Smooth muscle cell (in vitro differentiated cells): Measurements from ENCODE around the gene CHPF2. TPM values are rescaled to one million over a fixed set of nuclear protein-coding genes. Genes with fewer than 3 reads are reported as not detected.

Source experiments
- DNase-seq: peaks from one replicate; lab custom pipeline; 2025; ENCODE audit not compliant: unreplicated experiment; lab: John Stamatoyannopoulos, UW
- H2AFZ ChIP-seq: fragments of 200-600 bp; sonication (generic); 2 replicates; pipeline ENCODE4 v1.6.0; 2016; ENCODE audit warnings: antibody characterized with exemption, low read depth, mild to moderate bottlenecking
- H3F3A ChIP-seq: fragments of 200-600 bp; sonication (generic); 2 replicates; pipeline ENCODE4 v1.6.0; 2017; ENCODE audit warnings: antibody characterized with exemption, low read depth
- H3K27ac ChIP-seq: fragments of 200-600 bp; sonication (generic); 2 replicates; pipeline ENCODE4 v1.5.1; 2016; ENCODE audit warnings: low read depth, mild to moderate bottlenecking
- H3K27me3 ChIP-seq: fragments of 200-600 bp; sonication (generic); 2 replicates; pipeline ENCODE4 v1.6.1; 2016; ENCODE audit warnings: low read depth, mild to moderate bottlenecking
- H3K36me3 ChIP-seq: fragments of 200-600 bp; sonication (generic); 2 replicates; pipeline ENCODE4 v1.5.1; 2016; ENCODE audit warnings: low read depth
- H3K4me1 ChIP-seq: fragments of 200-600 bp; sonication (generic); 2 replicates; pipeline ENCODE4 v1.5.1; 2016; ENCODE audit warnings: low read depth
- H3K4me2 ChIP-seq: fragments of 200-600 bp; sonication (generic); 2 replicates; pipeline ENCODE4 v1.6.0; 2016; ENCODE audit warnings: mild to moderate bottlenecking
- H3K4me3 ChIP-seq: fragments of 200-600 bp; sonication (generic); 2 replicates; pipeline ENCODE4 v1.5.1; 2016; ENCODE audit warnings: mild to moderate bottlenecking
- H3K79me2 ChIP-seq: fragments of 200-600 bp; sonication (generic); 2 replicates; pipeline ENCODE4 v1.6.0; 2016; ENCODE audit warnings: low read depth, mild to moderate bottlenecking
- H3K9ac ChIP-seq: fragments of 200-600 bp; sonication (generic); 2 replicates; pipeline ENCODE4 v1.6.0; 2016; ENCODE audit warnings: low read depth
- H3K9me3 ChIP-seq: fragments of 200-600 bp; sonication (generic); replicated peaks from 2 replicates; pipeline ENCODE4 v1.5.1; 2016; ENCODE audit warnings: low read depth
- H4K20me1 ChIP-seq: fragments of 200-600 bp; sonication (generic); 2 replicates; pipeline ENCODE4 v1.6.0; 2016; ENCODE audit warnings: low read depth
- WGBS: methylation state at CpG from one replicate; pipeline ENCODE4 v1.1.7; 2016; ENCODE audit warnings: low lambda C conversion rate; 5-methylcytosine and 5-hydroxymethylcytosine counted together
- polyA plus RNA-seq: library from polyadenylated mRNA; unstranded; fragments of >200 nt; fragmentation: Nextera tagmentation; extraction: Ambion mirVana; gene quantifications from 2 replicates; pipeline ENCODE4 v1.2.1, GENCODE V29; 2016
- total RNA-seq: library from RNA; depleted of rRNA; stranded (reverse); fragments of >200 nt; gene quantifications from 2 replicates; pipeline ENCODE4 v1.2.3, GENCODE V29; 2014
- TF ChIP-seq, protein P1 (sequence below): fragments of 200-600 bp; sonication (generic); IDR thresholded peaks from 2 replicates; pipeline ENCODE4 v1.5.1; 2017; ENCODE audit warnings: borderline replicate concordance, mild to moderate bottlenecking, antibody characterized with exemption; ENCODE audit not compliant: insufficient read depth, poor library complexity, severe bottlenecking

The CHPF2 gene
- total and polyA plus RNA-seq, 2 experiments from 2014 or later = 42.3 to 70.8 TPM

GRCh38 chr7:151231080-151231479, 1.2 kb upstream of the CHPF2 start:
- TF ChIP-seq, protein P1, sequence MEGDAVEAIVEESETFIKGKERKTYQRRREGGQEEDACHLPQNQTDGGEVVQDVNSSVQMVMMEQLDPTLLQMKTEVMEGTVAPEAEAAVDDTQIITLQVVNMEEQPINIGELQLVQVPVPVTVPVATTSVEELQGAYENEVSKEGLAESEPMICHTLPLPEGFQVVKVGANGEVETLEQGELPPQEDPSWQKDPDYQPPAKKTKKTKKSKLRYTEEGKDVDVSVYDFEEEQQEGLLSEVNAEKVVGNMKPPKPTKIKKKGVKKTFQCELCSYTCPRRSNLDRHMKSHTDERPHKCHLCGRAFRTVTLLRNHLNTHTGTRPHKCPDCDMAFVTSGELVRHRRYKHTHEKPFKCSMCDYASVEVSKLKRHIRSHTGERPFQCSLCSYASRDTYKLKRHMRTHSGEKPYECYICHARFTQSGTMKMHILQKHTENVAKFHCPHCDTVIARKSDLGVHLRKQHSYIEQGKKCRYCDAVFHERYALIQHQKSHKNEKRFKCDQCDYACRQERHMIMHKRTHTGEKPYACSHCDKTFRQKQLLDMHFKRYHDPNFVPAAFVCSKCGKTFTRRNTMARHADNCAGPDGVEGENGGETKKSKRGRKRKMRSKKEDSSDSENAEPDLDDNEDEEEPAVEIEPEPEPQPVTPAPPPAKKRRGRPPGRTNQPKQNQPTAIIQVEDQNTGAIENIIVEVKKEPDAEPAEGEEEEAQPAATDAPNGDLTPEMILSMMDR = no peak

DNA sequence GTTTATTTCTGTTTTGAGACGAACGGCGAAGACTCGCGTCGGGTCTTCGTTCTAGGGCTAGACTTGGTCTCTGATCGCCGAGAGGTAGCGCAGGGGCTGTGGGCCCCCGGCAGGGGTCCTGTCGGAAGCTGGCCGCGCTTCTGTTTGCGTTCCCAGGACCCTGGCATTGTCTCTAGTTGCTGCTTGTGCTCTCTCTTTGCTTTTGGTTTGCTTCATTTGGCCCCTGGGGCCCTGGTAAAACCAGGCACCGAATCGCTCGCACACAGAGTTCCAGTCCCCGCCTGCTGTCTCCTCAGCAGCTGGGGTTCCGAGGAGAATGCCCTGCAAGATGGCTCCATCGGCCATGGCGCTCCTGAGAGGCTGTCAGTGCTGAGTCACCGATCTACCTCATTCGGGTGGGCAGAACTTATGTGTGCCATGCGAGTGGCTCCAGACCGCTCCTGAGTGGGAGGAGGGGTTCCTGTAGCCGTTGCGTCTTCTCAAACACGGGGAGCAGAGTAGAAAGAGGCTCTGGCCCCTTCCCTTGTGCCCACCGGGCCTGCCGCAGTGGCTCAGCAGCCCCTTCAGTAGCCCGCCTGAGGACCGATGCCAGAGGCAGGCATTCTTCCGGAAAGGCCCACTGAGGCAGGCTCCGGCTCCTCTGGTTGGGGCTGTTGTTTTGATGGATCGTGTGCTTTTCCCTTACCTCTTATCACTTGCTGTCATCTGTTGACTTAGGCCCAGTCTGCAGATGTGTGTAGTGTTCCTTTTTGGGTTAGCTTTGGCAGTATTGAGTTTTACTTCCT, 826 bp downstream of the CHPF2 start:
- H3K9me3 ChIP-seq = no peaks in the 10 kb centered on the region
- H3K4me3 ChIP-seq = peak overlapping the region; percentile 81
- H3K27me3 ChIP-seq = no peaks in the 10 kb centered on the region
- peak overlapping the region; percentile 80 for H3K27ac ChIP-seq
- no peaks in the 10 kb centered on the region for H3F3A ChIP-seq
- no peak overlapping the region for H2AFZ ChIP-seq
- 14% methylated on average over 36 of the region's 36 CpGs for WGBS
- H3K9ac ChIP-seq = peak overlapping the region; percentile 91
- H3K79me2 ChIP-seq = peaks cover 43% of the 10 kb centered on the region
- no peaks in the 10 kb centered on the region for H3K36me3 ChIP-seq
- peak overlapping the region; percentile 85 for H3K4me2 ChIP-seq
- no peak for DNase-seq
- TF ChIP-seq, protein P1 = no peak
- H3K4me1 ChIP-seq = peaks cover 20% of the 10 kb centered on the region
- peaks cover 50% of the 10 kb centered on the region for H4K20me1 ChIP-seq

More at GRCh38 chr7:151231080-151231479, 1.2 kb upstream of the CHPF2 start:
- Histone ChIP-seq H3K27ac (no peak overlapping the region), H3K36me3 (no peaks in the 10 kb centered on the region), H3K79me2 (peaks cover 48% of the 10 kb centered on the region), H3K4me1 (peaks cover 27% of the 10 kb centered on the region), H3K9ac (no peak overlapping the region), H3K4me3 (no peak overlapping the region), H3F3A (no peaks in the 10 kb centered on the region), H2AFZ (no peak overlapping the region), H4K20me1 (peaks cover 29% of the 10 kb centered on the region), H3K27me3 (no peaks in the 10 kb centered on the region), H3K4me2 (peak overlapping the region; percentile 85), H3K9me3 (no peaks in the 10 kb centered on the region)
- no peak for DNase-seq
- 18% methylated on average over 1 of the region's 1 CpG for WGBS

DNA sequence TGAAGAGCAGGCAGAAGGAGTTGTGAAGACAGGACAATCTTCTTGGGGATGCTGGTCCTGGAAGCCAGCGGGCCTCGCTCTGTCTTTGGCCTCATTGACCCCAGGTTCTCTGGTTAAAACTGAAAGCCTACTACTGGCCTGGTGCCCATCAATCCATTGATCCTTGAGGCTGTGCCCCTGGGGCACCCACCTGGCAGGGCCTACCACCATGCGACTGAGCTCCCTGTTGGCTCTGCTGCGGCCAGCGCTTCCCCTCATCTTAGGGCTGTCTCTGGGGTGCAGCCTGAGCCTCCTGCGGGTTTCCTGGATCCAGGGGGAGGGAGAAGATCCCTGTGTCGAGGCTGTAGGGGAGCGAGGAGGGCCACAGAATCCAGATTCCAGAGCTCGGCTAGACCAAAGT, 1.5 kb downstream of the CHPF2 start:
- H3K9ac ChIP-seq = peak overlapping the region; percentile 48
- DNase-seq = no peak
- TF ChIP-seq, protein P1 = no peak
- peak overlapping the region; percentile 81 for H3K4me3 ChIP-seq
- peak overlapping the region; percentile 64 for H3K27ac ChIP-seq
- H3K27me3 ChIP-seq = no peaks in the 10 kb centered on the region
- H3K4me2 ChIP-seq = peak overlapping the region; percentile 85
- no peaks in the 10 kb centered on the region for H3K36me3 ChIP-seq
- peaks cover 57% of the 10 kb centered on the region for H4K20me1 ChIP-seq
- 97% methylated on average over 9 of the region's 9 CpGs for WGBS
- H3F3A ChIP-seq = no peaks in the 10 kb centered on the region
- H2AFZ ChIP-seq = no peak overlapping the region
- peaks cover 16% of the 10 kb centered on the region for H3K4me1 ChIP-seq
- H3K9me3 ChIP-seq = no peaks in the 10 kb centered on the region
- H3K79me2 ChIP-seq = peaks cover 44% of the 10 kb centered on the region
